ENCODE results near the gene DLGAP1. TPM values are rescaled to one million over a fixed set of nuclear protein-coding genes. Genes with fewer than 3 reads are reported as not detected.

The DLGAP1 gene
- total and polyA plus RNA-seq, 4 donors: 0.06 to 1.2 (median 0.17) TPM; not detected in 1

DNA sequence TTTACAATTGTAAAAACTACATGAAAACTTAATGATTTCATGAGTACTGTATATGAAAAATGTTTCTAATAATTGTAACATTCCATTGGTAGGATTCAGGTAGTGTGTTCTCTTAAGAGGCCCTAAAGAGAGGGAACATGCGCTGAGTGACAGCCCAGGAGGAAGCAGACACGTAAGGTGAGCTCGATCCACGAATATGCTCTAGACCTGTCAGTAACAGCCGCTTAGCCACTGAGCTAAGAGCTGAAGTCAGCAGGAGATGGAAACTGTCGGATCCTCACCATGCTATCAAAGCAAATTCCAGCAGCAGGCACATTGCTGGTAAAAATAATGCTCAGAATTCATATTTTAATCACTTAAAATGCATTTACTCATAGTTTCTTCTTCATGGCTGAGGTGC, 658.7 kb downstream of the DLGAP1 start:
- Histone ChIP-seq H3K36me3 (ENCODE audit: control insufficient read depth in 4 of 4, insufficient read depth in 3 of 4, low read depth in 1 of 4, low read length in 3 of 4) (no peaks in the 10 kb centered on the region), H3K27me3 (ENCODE audit: control insufficient read depth in 4 of 4, insufficient read depth in 4 of 4, low read length in 3 of 4) (no peaks in the 10 kb centered on the region), H3K9me3 (ENCODE audit: control insufficient read depth in 4 of 4, low read length in 3 of 4) (no peaks in the 10 kb centered on the region), H3K9ac (ENCODE audit: low read depth in 1 of 2, low read length in 2 of 2) (no peak overlapping the region), H3K27ac (ENCODE audit: low read depth in 1 of 2, low read length in 2 of 2) (no peak overlapping the region), H3K4me3 (ENCODE audit: low read depth in 1 of 3, low read length in 3 of 3) (no peak overlapping the region), H3K4me1 (ENCODE audit: control insufficient read depth in 4 of 4, insufficient read depth in 4 of 4, low read length in 3 of 4) (no peaks in the 10 kb centered on the region)
- no peak for TF ChIP-seq RXRA (IDR thresholded peaks at IDR 0.05)
- TF ChIP-seq, protein P1, sequence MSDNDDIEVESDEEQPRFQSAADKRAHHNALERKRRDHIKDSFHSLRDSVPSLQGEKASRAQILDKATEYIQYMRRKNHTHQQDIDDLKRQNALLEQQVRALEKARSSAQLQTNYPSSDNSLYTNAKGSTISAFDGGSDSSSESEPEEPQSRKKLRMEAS (IDR thresholded peaks at IDR 0.05): no peak
- no peak for TF ChIP-seq NR2F2 (IDR thresholded peaks at IDR 0.05)
- TF ChIP-seq SP1 (IDR thresholded peaks at IDR 0.05): no peak
- no peak for TF ChIP-seq YY1 (IDR thresholded peaks at IDR 0.05)
- no peak for TF ChIP-seq FOXA1 (IDR thresholded peaks at IDR 0.05)
- no peak for TF ChIP-seq JUND (IDR thresholded peaks at IDR 0.05)
- TF ChIP-seq, protein P2, sequence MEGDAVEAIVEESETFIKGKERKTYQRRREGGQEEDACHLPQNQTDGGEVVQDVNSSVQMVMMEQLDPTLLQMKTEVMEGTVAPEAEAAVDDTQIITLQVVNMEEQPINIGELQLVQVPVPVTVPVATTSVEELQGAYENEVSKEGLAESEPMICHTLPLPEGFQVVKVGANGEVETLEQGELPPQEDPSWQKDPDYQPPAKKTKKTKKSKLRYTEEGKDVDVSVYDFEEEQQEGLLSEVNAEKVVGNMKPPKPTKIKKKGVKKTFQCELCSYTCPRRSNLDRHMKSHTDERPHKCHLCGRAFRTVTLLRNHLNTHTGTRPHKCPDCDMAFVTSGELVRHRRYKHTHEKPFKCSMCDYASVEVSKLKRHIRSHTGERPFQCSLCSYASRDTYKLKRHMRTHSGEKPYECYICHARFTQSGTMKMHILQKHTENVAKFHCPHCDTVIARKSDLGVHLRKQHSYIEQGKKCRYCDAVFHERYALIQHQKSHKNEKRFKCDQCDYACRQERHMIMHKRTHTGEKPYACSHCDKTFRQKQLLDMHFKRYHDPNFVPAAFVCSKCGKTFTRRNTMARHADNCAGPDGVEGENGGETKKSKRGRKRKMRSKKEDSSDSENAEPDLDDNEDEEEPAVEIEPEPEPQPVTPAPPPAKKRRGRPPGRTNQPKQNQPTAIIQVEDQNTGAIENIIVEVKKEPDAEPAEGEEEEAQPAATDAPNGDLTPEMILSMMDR (IDR thresholded peaks at IDR 0.05; ENCODE audit: low read depth, low read length, missing input control): no peak
- no peak for TF ChIP-seq HNF4G (IDR thresholded peaks at IDR 0.05)
- no peak for TF ChIP-seq GABPA (IDR thresholded peaks at IDR 0.05 in 1 of 2, conservative IDR thresholded peaks at IDR 0.05 in 1 of 2)
- TF ChIP-seq, protein P3, sequence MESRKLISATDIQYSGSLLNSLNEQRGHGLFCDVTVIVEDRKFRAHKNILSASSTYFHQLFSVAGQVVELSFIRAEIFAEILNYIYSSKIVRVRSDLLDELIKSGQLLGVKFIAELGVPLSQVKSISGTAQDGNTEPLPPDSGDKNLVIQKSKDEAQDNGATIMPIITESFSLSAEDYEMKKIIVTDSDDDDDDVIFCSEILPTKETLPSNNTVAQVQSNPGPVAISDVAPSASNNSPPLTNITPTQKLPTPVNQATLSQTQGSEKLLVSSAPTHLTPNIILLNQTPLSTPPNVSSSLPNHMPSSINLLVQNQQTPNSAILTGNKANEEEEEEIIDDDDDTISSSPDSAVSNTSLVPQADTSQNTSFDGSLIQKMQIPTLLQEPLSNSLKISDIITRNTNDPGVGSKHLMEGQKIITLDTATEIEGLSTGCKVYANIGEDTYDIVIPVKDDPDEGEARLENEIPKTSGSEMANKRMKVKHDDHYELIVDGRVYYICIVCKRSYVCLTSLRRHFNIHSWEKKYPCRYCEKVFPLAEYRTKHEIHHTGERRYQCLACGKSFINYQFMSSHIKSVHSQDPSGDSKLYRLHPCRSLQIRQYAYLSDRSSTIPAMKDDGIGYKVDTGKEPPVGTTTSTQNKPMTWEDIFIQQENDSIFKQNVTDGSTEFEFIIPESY (IDR thresholded peaks at IDR 0.05): no peak
- TF ChIP-seq, protein P4, sequence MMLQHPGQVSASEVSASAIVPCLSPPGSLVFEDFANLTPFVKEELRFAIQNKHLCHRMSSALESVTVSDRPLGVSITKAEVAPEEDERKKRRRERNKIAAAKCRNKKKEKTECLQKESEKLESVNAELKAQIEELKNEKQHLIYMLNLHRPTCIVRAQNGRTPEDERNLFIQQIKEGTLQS (IDR thresholded peaks at IDR 0.05): no peak
- no peak for TF ChIP-seq FOXA2 (IDR thresholded peaks at IDR 0.05)
- no peak for TF ChIP-seq EGR1 (IDR thresholded peaks at IDR 0.05; ENCODE audit: low read depth in 2 of 2)
- no peak for DNase-seq (ENCODE audit: low spot score)
- 96% methylated on average over 6 of the region's 6 CpGs for WGBS

DNA sequence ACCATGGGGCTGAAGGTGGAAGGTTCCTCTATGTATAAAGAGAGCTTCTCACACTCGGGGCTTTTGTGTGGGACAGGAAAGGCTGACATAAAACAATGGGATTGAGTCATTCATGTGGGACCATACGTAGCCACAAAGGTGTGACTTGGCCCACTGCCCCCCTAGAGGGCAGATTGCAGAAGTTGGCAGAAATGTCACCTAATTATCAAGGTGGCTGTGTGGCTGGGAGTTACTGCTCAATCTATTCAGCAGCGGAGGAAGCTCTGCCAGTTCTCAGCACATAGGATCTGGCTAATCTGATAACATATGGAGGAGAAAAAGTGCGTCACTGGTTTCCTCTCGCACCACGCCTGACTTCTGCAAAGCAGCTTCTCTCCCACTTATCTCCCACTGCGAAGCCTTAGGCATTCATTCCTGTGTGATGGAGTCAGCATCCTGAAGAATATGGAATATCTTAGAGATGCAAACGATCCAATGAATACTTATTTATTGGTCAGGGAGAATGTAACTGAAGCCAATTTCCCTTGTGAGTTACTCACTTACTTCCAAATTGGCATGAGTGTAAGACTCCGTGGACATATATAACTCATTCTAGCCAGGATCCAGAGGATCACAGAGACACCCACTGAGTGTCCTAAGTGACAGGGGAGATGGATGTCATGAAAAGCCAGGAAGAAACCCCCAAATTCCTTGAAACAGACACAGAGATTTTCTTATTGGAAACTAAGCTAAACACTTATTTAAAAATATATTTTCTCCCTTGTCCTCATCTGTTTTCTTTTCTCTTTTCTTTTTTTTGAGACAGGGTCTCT, 660.4 kb downstream of the DLGAP1 start:
- Histone ChIP-seq H3K4me3 (ENCODE audit: low read depth in 1 of 3, low read length in 3 of 3) (no peak overlapping the region), H3K27ac (ENCODE audit: low read depth in 1 of 2, low read length in 2 of 2) (no peak overlapping the region), H3K9me3 (ENCODE audit: control insufficient read depth in 4 of 4, low read length in 3 of 4) (no peaks in the 10 kb centered on the region), H3K4me1 (ENCODE audit: control insufficient read depth in 4 of 4, insufficient read depth in 4 of 4, low read length in 3 of 4) (no peaks in the 10 kb centered on the region), H3K9ac (ENCODE audit: low read depth in 1 of 2, low read length in 2 of 2) (no peak overlapping the region), H3K27me3 (ENCODE audit: control insufficient read depth in 4 of 4, insufficient read depth in 4 of 4, low read length in 3 of 4) (no peaks in the 10 kb centered on the region), H3K36me3 (ENCODE audit: control insufficient read depth in 4 of 4, insufficient read depth in 3 of 4, low read depth in 1 of 4, low read length in 3 of 4) (no peaks in the 10 kb centered on the region)
- 66% methylated on average over 9 of the region's 9 CpGs for WGBS
- TF ChIP-seq FOXA2 (IDR thresholded peaks at IDR 0.05): no peak
- TF ChIP-seq SP1 (IDR thresholded peaks at IDR 0.05): no peak
- no peak for TF ChIP-seq HNF4A (conservative IDR thresholded peaks at IDR 0.05)
- TF ChIP-seq HNF4G (IDR thresholded peaks at IDR 0.05): no peak
- DNase-seq (ENCODE audit: low spot score): no peak

Data from liver (tissue), 9 donors.